Right lobe of liver (tissue), 4 donors: ENCODE results near the gene PAF1.

ENCODE experiments used
- CTCF ChIP-seq, 4 donors: fragments of 200-600 bp in 3 of 4; fragments of 450-650 bp in 1 of 4; IDR thresholded peaks; one replicate each; pipeline versions ENCODE4 v1.5.1 to v1.8.0; 2016 to 2022; ENCODE audit warnings: antibody characterized with exemption in 4 of 4, mild to moderate bottlenecking in 2 of 4
- POLR2A ChIP-seq: fragments of 450-650 bp; IDR thresholded peaks from one replicate; pipeline ENCODE4 v1.6.1; 2017; ENCODE audit warnings: antibody characterized with exemption, mild to moderate bottlenecking
- donor health status: DM: no; HTN: no; CAD: no.
- donor health status: DM: no; HTN: no; CAD: no.
- donor health status: DM: no; HTN: yes; CAD: no.

- TF ChIP-seq CTCF (IDR thresholded peaks at IDR 0.05), result no peak
- no peak for TF ChIP-seq POLR2A
Observed at GRCh38 chr19:39422020-39422419, 31.1 kb upstream of the PAF1 start.
